Astrocyte of the cerebellum (primary cell): Measurements from ENCODE around the gene EPHB2.

Source experiments
- DNase-seq: peaks from one replicate; pipeline ENCODE4 v3.0.0-alpha.2; 2011; ENCODE audit warnings: low read depth
- H3K4me3 ChIP-seq: 2 replicates; pipeline ENCODE4 v1.5.1; 2011; ENCODE audit warnings: mild to moderate bottlenecking, low read depth, low read length, moderate library complexity
- in situ Hi-C: cut with HindIII; loops from 2 replicates; pipeline ENCODE4 v1.10.0; 2017; ENCODE audit warnings: low sequenced_read_pairs
- TF ChIP-seq, protein P1 (sequence below): IDR thresholded peaks from 2 replicates; pipeline ENCODE4 v1.5.1; 2012; ENCODE audit warnings: low read length, low read depth, moderate library complexity, mild to moderate bottlenecking; ENCODE audit errors: missing control alignments

Gene EPHB2

GRCh38 chr1:22714455-22714854 lies 3.8 kb downstream of the EPHB2 start:
- H3K4me3 ChIP-seq = no peak overlapping the region
- TF ChIP-seq, protein P1, sequence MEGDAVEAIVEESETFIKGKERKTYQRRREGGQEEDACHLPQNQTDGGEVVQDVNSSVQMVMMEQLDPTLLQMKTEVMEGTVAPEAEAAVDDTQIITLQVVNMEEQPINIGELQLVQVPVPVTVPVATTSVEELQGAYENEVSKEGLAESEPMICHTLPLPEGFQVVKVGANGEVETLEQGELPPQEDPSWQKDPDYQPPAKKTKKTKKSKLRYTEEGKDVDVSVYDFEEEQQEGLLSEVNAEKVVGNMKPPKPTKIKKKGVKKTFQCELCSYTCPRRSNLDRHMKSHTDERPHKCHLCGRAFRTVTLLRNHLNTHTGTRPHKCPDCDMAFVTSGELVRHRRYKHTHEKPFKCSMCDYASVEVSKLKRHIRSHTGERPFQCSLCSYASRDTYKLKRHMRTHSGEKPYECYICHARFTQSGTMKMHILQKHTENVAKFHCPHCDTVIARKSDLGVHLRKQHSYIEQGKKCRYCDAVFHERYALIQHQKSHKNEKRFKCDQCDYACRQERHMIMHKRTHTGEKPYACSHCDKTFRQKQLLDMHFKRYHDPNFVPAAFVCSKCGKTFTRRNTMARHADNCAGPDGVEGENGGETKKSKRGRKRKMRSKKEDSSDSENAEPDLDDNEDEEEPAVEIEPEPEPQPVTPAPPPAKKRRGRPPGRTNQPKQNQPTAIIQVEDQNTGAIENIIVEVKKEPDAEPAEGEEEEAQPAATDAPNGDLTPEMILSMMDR = no peak
- no peak for DNase-seq
- in situ Hi-C loops = loop anchor here (25.0 kb wide), 1 partner anchor 173 kb away; no protein-coding TSS in a partner anchor

DNA sequence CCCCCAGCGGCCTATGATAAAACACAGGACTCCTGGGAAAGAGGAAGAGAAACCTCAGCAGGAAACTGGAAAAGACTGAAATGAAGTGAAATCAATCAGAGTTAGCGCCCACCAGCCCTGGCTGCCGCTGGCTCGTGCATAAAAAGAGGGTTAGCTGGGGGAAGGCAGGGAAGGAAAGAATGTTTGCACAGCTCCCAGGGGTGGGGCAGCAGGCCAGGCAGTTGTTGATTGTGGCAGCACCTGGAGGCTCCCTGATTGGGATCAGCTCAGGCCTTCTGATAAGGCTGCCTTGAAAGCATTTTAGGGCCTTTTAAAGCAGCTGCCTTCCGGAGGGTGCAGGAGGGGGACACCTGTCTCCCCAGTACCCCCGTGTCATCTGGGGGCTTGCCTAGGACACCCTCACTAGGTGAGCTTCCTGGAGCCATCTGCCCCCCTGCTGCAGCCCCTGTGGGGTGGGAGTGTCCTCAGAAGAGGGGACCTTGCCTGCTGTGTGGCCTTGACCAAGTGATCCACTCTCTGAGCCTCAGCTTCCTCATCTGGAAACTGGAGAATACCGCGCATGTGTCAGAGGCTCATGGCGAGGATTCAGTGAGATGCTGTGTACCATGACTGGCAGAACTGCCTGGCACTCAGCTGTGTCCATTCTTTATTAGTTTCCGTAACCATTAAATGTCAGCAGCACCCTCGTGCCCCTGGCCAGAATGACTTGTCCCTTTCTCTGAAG lies 6.6 kb downstream of the EPHB2 start:
- DNase-seq = no peak
- in situ Hi-C loops = loop anchor here (25.0 kb wide), 1 partner anchor 170 kb away; no protein-coding TSS in a partner anchor
- TF ChIP-seq, protein P1 = peak; percentile 2
- no peak overlapping the region for H3K4me3 ChIP-seq

- in situ Hi-C loops = loop anchor here (25.0 kb wide), 1 partner anchor 166 kb away; no protein-coding TSS in a partner anchor
- TF ChIP-seq, protein P1 = no peak
Measured at GRCh38 chr1:22721122-22721873, 10.7 kb downstream of the EPHB2 start.

DNA sequence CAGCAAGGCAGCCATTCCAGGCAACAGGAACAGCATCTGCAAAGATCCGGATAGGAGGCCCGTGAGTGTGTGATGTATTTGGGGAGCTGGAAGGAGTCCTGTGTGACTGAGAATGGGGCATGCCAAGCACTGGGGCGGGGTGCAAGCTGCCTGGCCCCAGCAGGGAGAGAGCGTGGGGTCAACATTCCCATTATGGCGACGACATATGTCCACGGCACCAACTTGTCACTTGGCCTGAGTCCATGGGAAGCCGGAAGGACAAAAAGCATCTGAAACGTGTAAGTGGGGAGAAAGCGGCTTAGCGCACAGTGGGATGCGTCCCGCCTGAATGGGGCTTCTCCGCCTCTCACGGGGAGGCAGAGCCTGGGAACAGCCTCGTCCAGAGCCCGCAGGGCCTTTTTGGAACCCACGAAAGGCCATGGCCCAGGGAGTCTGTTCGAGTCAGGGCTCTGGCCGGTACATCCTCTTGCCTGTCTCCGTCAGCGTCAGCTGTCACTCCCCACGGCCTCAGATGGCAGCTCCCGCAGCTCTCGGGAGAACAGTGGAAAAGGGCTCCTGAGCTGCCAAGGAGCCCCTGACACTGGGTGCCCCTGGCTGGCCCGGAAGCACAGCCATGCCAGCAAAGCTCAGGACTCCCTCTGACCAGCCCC lies 12.4 kb downstream of the EPHB2 start:
- TF ChIP-seq, protein P1 = no peak
- no peak for DNase-seq
- no peak overlapping the region for H3K4me3 ChIP-seq
- in situ Hi-C loops = loop anchor here (25.0 kb wide), 1 partner anchor 164 kb away; no protein-coding TSS in a partner anchor

More at GRCh38 chr1:22721122-22721873, 10.7 kb downstream of the EPHB2 start:
- no peak overlapping the region for H3K4me3 ChIP-seq
- no peak for DNase-seq

GRCh38 chr1:22727873-22728272 lies 17.2 kb downstream of the EPHB2 start:
- TF ChIP-seq, protein P1 = no peak
- no peak overlapping the region for H3K4me3 ChIP-seq
- in situ Hi-C loops = no loop called here
- no peak for DNase-seq

DNA sequence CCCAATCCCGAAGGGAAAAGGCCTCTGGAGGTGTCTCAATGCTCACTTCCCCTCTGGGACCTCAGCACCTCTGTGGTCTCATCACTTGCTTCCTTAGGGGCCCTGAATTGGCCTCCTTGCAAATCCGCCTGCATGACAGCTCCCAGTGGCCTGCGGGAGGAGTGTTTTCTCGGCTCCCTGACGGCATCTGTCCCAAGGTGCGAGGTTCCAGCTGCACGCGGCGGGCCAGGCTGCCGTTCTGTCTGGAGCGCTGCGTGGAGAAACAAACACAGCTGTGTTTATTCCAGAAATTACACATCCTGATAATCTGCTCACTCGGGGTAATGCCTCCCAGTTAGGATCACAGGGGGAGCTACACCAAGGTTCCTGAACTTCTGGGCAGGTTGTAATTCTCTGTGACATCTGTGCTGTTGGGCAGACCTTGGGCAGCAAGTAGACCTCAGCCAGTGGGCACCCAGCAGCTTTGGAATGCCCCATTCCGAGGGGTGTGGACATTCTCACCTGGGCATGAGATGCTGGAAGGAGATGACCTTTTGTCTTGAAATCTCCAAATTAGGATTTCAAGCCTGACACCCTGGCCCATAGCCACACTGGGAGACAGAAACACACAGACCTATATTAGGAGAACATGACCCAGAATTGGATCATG lies 18.2 kb downstream of the EPHB2 start:
- no peak overlapping the region for H3K4me3 ChIP-seq
- in situ Hi-C loops = no loop called here
- TF ChIP-seq, protein P1 = no peak
- DNase-seq = no peak
